Activated T-helper 1 cell treated with Interleukin-2 at 50 U/mL for 16 hours (primary cell): Measurements from ENCODE around the gene CPEB2.
"Not testable (repeated sequence)": the region's sequence is repeated elsewhere in the genome, so short reads cannot be mapped to it uniquely, and the experiment has no call there.

ENCODE experiments used
- DNase-seq: peaks from one replicate; pipeline ENCODE4 v3.0.0-alpha.2; 2020; ENCODE audit warnings: low read depth

Gene CPEB2

DNA sequence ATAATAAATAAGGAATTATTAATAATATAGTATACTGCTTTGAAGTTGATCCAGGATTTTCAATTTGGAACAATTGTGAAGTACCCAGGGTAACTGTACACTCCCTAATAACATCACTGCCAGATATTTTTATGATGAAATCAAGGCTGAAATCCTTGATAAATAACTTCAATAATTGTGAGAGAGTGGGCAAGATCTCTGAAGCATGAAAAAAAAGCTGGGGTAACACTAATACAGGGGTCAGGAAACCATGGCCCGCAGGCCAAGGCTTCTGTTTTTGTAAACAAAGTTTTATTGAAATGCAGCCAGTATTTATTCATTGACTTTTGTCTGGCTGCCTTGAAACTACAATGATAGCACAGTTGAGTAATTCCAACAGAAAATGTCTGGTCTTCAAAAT lies 41.6 kb downstream of the CPEB2 start:
- DNase-seq, result no peak

DNA sequence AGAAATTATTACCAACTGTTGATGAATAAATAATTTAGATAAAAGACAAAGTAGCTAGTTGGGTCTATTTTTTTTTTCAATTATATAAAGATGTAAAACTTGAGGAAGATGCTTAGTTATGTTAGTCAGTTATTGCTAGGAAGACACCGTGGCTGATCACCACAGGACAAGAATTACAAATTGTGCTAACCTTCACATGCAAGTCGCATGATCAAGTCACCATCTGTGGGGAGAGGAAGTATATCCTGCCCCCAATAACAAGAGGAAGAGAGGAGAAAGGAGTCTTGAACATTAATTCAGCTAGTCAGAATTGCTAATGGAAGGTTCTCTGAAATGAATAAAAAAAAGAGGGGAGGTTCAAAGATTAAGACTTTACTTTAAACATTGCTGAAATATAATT lies 52.3 kb downstream of the CPEB2 start:
- no peak for DNase-seq

DNA sequence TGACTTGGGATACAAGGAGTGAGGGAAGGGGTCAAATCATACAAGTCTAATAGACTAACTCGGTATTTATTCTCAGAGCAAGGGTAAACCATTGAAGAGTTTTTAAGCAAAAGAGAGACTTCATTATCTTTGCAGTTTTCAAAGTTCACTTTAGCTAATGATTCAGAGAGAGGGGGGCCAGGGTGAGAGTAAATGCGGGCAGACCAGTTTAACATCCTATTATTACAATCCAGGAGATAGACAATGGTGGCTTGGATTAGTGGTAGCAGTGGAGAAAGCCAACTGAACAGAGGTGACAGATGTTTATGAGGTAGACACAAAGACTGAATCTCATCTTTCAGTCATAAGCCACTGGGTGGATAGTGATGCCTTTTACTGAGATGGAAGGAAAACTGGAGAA lies 57.9 kb downstream of the CPEB2 start:
- no peak for DNase-seq

DNA sequence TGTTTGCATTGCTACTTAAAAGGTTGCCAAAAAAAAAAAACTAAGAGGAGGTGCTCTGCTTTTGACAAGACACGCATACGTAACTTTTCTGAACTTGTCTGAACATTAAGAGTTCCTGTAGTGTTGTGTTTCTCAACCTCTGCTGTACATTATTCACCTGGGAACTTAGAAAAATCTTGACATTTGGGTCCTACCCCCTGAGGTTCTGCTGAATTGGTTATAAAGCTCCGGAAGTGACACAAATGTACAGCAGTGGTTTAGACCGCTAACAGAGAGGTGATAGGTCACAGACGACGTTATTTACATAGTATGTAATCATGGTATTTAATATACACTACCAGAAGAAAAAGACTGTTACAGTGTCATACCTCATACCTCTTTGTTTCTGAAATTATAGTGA lies 61.1 kb downstream of the CPEB2 start:
- no peak for DNase-seq

DNA sequence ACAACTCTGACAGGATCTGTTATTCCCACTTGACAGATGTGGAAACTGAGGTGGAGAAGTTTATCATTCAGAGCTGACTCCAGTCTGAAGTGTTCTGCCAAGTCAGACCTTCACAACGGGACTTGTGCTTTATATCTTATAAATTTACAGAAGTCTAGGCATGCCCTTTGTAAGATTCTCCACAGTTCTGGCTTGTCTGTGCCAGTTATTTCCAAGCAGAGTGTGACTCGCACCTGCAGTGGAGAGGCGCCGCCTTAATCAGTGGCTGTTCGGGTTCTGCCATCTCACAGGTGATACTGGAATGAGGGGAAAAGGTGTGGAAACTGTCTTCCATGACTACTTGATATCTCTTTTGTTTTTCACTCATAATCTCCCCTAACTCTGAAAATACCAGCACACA lies 63.2 kb downstream of the CPEB2 start:
- no peak for DNase-seq

DNA sequence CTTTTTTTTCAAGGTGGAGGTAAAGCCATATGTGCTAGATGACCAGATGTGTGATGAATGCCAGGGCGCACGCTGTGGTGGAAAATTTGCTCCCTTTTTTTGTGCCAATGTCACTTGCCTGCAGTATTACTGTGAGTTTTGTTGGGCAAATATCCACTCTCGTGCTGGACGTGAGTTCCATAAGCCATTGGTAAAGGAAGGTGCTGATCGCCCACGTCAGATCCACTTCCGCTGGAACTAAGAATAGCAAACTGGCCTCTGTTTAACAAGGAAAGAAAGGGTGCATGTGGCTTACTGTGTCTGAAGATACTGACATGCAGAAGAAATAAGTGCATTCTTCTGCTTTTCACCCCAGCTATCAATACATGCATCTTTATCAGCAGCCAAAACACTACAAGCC lies 63.9 kb downstream of the CPEB2 start:
- DNase-seq, result no peak

DNA sequence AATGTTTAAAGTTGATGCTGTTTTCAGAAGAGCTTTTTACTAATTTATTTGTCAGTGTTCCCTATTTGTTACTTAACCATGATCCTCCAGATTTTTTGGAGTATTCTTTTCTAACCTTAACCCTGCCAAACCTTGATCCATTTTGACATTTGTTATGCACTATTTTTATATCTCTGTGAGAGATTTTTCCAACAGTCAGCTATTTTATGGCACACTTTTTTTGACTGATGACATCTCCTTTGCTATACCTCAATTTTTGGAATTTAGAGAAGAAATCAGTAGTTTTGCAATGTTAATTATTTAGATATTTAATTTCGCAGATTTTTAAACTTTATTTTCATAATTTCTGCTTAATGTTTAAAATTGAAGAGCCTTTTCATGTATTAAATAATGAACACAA lies 66.0 kb downstream of the CPEB2 start:
- no peak for DNase-seq

DNA sequence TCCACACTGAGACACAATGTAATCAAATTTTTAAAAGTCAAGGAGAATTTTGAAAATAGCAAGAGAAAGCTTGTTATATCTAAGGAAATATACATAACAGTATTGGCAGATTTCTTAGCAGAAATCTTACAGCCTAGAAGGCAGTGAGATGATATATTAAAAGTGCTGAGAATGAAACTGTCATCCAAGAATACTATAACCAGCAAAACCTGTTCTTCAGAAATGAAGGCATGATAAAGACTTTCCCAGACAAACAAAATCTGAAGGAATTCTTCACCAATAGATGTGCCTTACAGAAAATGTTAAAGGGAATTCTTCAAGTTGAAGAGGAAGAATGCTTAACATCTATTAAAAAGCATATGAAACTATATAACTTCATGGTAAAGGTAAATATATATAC lies 73.6 kb downstream of the CPEB2 start:
- no peak for DNase-seq

DNA sequence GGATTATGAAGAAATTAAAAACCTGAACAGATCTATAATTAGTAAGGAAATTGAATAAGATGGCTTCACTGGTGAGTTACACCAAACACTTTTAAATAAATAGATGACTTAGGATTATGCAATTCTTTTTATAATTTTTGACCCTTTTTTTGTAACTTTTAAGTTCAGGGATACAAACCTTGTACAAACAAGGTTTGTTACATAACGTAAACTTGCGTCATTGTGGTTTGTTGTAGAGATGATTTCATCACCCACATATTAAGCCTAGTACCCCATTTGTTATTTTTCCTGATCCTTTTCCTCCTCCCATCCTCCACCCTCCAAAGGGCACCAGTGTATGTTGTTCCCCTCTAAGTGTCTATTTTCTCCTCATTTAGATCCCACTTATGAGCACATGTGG lies 75.7 kb downstream of the CPEB2 start:
- DNase-seq, result no peak

DNA sequence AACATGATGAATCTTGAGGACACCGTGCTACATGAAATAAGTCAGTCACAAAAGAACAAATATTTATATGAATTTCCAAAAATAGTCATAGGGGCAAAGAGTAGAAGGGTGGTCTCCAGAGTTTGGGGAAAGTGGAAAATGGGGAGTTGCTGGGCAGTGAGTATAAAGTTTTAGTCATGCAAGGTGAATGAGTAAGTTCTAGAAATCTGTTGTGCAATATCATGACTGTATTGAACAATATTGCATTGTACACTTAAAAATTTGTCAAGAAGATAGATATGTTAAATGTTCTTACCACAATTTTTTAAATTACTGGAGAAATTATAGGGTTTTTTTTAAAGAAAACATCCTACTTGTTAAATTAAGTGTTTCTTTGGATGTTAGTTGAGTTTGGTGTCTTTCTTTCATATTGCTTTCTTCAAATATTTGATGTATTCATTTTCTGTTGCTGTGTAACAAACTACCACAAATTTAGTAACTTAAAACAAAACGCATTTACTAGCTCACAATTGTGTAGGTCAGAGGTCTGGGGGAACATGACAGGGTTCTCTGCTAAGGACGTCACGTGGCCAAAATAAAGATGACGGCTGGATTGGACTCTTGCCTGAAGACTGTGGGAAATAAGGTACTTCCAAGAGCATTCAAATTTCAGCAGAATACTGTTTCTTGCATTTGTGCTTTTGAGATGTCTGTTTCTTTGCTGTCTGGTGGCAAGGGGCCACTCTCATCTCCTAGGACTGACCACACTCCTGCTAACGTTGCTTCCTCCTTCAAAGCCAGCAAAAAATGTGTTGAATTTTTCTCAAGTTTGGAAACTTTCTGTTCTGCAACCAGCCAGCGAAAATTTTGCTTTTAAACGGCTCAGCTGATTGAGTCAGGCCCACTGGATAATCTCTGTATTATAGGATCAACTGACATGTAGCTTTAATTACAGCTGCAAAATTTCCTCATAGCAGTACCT lies 76.7 kb downstream of the CPEB2 start:
- no peak for DNase-seq

DNA sequence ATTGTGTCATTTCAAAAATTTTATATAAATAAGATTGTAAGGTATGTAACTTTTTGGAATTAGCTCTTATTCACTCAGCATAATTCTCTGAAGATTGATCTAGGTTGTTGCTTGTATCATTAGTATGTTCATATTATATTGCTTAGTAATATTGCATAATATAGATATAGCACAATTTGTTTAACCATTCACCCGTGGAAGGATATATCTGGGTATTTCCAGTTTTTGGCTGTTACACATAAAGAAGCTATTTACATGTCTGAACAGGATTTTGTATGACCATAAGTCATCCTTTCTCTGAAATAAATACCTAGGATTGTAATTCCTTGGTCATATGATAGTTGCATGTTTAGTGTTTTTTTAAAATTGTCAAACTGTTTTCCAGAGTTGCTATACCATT lies 82.5 kb downstream of the CPEB2 start:
- DNase-seq, result no peak

DNA sequence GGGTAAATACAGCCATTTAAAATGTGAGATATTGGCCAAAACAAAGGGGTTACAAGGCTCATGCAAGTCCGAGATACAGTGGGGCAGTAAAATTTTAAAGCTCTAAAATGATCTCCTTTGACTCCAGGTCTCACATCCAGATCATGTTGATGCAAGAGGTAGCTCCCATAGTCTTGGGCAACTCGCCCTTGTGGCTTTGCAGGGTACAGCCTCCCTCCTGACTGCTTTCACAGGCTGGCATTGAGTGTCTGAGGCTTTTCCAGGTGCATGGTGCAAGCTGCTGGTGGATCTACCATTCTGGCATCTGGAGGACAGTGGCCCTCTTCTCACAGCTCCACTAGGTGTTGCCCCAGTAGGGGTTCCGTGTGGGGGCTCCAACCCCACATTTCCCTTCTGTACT lies 83.5 kb downstream of the CPEB2 start:
- not testable (repeated sequence) for DNase-seq

DNA sequence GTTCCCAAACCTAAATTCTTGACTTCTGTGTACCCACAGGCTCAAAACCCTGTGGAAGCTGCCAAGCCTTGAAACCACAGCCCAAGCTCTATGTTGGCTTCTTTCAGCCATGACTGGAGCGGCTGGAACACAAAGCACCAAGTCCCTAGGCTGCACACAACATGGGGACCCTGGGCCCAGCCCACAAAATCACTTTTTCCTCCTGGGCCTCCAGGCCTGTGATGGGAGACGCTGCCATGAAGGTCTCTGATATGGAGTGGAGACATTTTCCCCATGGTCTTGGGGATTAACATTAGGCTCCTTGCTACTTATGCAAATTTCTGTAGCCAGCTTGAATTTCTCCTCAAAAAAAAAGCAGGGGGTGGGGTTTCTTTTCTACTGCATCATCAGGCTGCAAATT lies 84.0 kb downstream of the CPEB2 start:
- DNase-seq, result not testable (repeated sequence)

DNA sequence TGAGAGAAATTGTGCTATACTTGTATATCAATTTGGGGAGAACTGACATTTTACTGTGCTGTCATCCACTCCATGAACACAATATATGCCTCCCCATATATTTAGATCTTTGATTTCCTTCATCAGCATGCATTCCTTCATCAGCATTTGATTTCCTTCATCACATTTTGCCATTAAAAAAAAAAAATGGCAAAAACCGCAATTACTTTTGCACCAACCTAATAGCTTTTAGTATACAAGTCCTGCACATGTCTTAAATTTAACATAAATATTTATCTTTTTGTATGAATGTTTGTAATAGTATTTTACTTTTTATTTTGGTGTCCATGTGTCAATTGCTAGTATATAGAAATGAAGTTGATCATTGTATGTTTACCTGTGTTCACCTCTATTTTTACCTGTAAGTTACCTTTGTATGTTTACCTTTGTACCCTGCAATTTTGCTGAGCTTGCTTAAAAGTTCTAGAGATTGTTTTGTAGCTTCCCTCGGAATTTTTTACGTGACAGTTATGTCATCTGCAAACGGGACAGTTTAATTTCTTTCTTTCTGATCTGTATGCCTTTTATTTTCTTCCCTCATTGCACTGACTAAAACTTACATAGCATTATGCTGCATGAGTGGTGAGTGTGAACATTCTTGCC lies 86.2 kb downstream of the CPEB2 start:
- no peak for DNase-seq

DNA sequence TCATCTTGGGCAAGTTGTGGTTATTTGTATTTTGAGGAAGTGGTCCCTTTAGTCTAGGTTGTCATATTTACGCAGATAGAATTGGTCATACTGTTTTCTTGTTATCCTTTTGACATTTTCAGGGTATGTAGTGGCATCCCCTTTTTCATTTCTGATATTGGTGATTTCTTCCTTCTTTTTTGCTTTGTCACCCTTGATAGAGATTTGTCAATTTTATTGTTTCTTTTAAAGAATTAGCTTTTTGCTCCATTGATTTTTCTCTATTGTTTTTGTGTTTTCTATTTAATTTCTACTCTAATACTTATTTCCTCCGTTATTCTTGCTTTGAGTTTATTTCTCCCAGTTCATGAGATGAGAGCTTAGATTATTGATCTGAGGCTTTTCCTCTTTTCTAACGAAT lies 87.7 kb downstream of the CPEB2 start:
- DNase-seq, result no peak

DNA sequence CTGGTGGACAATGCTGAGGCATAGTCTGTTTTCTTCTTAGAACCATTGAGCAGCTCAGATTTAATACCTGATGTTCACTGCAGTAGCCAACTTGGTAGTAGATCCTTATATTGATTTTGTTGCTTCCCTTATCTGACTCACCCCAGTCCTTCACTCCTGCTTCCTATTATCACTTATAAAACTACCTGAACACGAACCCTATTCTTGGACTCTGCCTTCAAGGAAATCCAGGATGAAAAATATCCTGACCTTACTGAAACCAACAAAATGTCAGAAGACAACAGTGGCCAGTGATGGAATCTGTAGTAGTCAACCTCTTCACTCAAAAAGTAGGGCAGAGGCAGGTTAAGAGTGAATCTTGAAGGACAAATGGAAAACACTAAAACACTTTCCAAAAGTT lies 98.1 kb downstream of the CPEB2 start:
- DNase-seq, result no peak

DNA sequence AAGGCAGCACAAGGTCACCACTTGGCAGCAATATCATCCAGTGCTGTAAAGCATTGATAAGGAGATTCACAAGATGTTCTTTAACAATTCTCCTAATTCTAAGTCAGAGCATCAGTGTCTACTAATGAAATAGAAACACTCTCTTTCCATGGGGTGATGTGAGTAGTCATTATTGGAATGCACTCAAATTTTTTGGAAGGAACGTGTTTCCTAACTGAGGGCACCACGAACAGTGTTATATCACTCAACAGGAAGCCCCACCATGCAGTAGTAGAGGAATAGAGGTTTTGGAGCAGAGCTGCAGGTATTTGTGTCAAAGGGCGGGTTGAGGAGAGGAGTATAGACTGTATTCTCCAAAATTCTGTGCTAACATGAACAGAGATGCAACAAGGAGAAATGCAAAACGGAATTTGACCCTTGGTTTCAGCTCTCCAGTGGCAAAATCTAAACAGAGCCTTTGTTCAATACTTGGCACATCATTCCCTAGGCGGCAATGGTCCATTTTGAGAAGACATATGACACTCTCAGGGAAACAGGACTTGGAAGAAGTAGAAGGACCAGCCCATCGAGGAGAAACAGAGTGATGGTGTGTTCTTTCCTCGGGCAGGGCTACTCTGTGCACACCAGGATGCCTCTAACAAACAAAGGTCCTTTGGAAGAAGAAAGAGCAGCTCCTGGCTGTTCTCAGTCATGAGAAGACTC lies 98.9 kb downstream of the CPEB2 start:
- no peak for DNase-seq

DNA sequence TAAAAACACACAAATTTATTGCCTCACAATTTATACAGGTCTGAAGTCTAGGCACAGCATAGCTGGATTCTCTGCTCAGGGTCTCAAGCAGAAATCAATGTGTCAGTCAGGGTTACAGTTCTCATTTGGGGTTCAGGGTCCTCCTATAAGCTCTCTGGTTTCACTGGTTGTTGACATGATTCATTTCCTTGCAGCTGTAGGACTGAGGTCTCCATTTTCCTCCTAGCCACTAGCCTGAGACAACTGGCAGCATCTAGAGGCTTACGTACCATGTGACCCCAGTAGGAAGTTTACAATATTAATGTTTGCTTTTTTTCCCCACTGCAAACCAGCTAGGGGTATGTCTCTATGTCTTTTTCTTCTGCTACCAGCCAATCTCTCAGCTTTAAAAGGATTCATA lies 102.5 kb downstream of the CPEB2 start:
- DNase-seq, result no peak

DNA sequence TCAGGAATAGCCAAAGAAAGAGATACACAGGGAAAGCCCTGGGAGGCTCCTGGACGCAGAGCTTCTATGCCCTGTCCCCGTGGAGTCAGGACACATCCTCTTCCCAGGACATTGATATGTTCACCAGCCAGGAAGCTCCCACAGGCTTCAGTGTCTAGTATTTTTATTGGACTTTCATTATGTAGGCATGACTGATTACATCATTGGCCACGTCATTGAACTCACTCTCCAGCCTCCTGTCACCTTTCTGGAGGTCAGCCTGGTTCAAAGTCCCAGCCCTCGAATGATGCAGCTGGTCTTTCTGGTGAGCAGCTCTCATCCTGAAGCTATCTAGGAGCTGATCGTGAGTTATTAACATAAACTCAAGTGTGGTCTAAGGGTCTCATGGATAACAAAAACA lies 104.1 kb downstream of the CPEB2 start:
- DNase-seq, result no peak

DNA sequence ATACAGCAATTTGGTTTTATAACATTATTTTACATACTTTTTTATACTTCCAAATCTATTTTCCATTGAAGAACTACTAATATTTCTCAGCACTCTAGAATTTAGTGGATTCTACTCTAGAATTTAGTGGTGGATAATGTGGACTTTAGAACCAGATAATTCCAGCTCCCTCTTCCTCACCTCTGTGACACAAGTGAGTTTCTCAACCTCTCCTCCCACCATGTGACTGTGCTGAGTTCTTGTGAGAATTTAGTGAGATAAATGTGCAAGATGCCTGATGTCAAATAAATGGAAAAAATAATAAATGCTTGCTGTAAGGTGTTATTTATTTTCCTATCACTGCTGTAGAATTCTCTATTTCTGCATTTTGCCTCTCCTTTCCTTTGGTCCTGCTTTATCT lies 107.3 kb downstream of the CPEB2 start:
- DNase-seq, result no peak

DNA sequence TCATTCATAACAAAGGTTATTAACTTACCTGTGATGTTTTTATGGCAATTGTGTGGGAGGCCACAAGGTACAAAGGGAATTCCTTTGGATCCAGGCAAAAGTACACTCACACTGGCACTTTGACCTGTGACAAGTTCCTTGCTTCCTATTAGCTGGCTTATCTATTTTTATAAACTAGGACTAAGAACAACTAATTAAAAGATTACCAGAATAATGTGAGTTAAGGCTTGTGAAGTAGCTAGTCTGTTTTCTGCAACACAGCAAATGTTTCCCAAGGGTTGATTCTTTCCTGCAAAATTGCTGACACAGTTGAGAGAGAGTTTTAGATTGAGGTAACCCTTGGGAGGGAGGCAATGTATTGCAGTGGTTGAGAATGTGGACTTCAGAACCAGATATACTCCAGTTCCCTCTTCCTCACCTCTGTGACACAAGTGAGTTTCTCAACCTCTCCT lies 107.9 kb downstream of the CPEB2 start:
- DNase-seq, result no peak

DNA sequence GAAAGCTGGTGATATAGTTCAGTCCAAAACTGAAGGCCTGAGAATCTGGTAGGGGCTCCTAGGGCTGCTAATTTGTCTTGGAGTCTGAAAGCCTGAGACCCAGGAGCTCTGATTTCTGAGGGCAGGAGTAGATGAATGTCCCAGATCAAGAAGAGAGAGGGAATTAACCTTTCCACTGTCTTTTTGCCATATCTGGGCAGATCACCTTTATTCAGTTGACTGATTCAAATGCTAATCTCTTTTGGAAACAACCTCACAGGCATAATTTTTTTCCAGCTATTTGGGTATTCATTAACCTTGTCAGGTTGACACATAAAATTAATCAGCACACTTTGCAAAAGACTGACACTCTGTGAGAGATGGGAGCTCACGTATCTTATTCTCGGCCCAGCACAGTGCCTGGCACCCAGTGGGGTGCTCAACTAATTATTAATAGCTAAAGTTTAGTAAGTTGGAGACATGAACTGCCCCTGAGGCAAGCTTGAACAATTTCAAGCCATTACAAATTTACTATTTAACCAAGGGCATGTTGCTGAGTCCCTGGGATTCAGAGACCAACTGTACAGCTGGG lies 114.3 kb downstream of the CPEB2 start:
- no peak for DNase-seq
